ENCODE results near the gene ADAD1. TPM values are rescaled to one million over a fixed set of nuclear protein-coding genes. Genes with fewer than 3 reads are reported as not detected.

Gene ADAD1
- total and polyA plus RNA-seq, 12 donors, result not detected

DNA sequence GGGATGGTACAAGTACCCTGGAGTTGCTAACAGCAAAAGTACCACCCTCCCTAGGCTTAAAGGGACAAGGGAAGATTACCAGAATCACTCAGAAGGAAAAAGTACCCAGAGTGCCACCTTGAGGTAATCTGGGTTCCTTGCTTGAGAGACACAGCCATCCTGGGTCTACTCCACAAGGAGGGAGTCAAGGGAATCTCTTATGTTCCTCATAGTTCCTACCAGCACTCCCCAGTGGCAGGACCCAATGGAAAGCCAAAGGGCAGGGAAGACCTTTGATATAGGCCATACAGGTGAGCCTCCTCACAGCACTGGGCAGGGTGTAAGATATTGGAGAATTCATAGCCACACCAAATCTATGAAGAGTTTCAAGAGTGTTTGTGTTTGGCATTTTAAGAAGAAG is 72.0 kb downstream of the ADAD1 start:
- no peaks in the 10 kb centered on the region for H3K27me3 ChIP-seq
- TF ChIP-seq, protein P1, sequence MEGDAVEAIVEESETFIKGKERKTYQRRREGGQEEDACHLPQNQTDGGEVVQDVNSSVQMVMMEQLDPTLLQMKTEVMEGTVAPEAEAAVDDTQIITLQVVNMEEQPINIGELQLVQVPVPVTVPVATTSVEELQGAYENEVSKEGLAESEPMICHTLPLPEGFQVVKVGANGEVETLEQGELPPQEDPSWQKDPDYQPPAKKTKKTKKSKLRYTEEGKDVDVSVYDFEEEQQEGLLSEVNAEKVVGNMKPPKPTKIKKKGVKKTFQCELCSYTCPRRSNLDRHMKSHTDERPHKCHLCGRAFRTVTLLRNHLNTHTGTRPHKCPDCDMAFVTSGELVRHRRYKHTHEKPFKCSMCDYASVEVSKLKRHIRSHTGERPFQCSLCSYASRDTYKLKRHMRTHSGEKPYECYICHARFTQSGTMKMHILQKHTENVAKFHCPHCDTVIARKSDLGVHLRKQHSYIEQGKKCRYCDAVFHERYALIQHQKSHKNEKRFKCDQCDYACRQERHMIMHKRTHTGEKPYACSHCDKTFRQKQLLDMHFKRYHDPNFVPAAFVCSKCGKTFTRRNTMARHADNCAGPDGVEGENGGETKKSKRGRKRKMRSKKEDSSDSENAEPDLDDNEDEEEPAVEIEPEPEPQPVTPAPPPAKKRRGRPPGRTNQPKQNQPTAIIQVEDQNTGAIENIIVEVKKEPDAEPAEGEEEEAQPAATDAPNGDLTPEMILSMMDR (IDR thresholded peaks at IDR 0.05), result peak in 1 of 9 donors; percentile 21
- intact Hi-C loops (cut with DNase I), result no loop called here

DNA sequence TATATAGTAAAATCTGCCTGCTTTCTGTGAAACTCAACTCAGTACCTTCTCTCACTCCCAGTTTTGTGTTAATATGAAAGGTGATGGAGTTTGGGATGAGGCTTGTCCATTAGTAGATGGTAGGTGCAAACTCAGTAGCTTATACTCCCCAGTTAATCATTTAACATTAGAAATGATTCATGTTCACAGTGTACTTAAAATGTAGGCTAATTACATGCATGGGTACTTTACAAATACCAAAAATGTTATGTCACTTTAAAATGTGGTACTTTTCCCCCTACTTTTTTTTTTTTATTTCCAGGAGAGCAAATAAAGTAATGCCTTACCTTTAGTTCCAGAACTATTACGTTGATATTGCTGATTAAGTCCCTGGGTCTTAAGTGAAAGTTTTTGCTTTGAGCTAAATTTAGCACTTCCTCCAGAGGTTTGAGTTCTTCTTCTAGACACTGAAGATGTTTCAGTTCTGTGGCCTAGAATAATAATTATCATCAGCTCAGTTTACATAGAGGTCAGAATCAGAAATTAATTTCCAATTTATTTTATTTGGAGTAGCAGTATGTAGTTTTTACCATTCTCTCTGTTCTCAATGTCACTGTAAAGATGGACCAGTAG is 74.7 kb downstream of the ADAD1 start:
- TF ChIP-seq, protein P1 (IDR thresholded peaks at IDR 0.05), result no peak
- no peaks in the 10 kb centered on the region for H3K4me1 ChIP-seq
- no peak overlapping the region for H3K4me3 ChIP-seq
- H3K36me3 ChIP-seq, result no peaks in the 10 kb centered on the region
- DNase-seq (no peak), ATAC-seq (no peak)
- 32 to 50% methylated on average over 1 of the region's 1 CpG for WGBS, 2 donors
- H3K27ac ChIP-seq, result no peak overlapping the region
- H3K9me3 ChIP-seq, result no peaks in the 10 kb centered on the region
- intact Hi-C loops (cut with DNase I), result no loop called here
- no peaks in the 10 kb centered on the region for H3K27me3 ChIP-seq

More for the DNA sequence above, 72.0 kb downstream of the ADAD1 start:
- H3K4me1 ChIP-seq, result no peaks in the 10 kb centered on the region
- no peaks in the 10 kb centered on the region for H3K9me3 ChIP-seq
- ATAC-seq (no peak), DNase-seq (no peak)
- no peaks in the 10 kb centered on the region for H3K36me3 ChIP-seq
- no peak overlapping the region for H3K4me3 ChIP-seq
- no peak overlapping the region for H3K27ac ChIP-seq

DNA sequence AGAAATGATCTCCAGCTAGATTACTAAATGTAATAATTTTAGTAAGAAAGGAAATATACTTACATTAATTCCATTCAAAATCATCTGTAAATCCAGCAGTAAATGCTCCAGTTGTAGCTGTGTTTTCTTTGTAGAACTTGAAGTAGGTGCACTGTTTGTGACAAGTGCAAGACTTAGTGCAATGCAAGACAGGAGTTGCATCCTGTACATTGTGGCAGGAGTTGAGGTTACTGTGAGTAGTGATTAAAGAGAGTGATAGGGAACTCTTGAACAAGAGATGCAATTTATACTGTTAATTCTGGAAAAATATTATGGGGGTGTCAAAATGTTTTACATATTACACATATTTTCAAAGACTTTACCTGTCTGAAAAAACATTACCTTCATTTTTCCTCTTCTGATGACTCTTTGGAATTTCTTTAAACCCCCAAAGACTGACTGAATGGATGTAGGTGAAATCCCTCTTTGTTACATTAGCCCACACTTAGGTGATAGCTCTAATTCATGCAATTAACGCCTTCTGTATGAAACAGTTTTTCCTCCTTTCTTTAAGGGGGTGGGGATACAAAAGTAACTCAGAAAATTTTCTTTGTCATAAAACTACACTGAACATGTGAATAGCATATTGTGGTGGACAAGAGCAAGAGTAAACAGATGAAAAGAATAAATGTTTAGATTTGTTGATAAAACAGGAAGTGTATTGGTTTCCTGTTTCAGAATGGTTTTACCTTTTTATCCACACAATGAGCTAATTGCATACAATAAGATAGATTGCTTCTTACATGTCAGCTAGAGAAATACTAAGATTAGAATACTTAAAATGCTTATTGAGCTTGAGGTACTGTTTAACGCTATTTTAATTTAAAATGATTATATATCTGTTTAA is 77.7 kb downstream of the ADAD1 start, which contains the start of gene IL2:
Gene IL2 (minus strand): TSS at position 495 of the 886 bp plus-strand sequence. CDS start 285 bp downstream, at position 210.
- ATAC-seq, result no peak
- Histone ChIP-seq H3K27ac (no peak within 1 kb of the TSS), H3K27me3 (no peaks in the 10 kb centered on the region), H3K36me3 (no peaks in the 10 kb centered on the region), H3K9me3 (peaks cover 0 to 7% (median 0%) of the 10 kb centered on the region in 11 donors), H3K4me3 (no peak within 1 kb of the TSS), H3K4me1 (peaks cover 0 to 6% (median 0%) of the 10 kb centered on the region in 9 donors)
- TF ChIP-seq, protein P1 (IDR thresholded peaks at IDR 0.05), result no peak
- 86 to 88% methylated on average over 2 of the region's 2 CpGs for WGBS, 2 donors
- DNase-seq, result no peak
- intact Hi-C loops (cut with DNase I), result no loop called here

DNA sequence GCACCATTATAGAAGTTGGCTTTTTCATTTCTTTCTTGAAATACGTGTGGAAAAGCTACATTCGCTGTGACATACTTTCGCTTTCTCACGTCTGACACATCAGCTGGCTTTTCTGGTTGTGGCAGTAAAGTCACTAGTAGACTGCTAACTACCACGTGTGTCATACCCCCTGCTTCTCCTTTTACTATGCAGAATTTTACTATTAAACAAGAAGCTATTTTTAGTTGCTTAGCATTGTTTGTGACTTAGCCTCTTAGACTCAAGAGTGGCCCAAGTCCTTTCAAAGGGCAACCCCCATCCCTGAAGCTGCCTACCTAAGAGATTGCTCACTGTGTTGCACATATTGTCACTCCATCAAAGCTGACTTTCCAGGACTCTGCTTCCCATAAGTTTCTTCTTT is 79.8 kb downstream of the ADAD1 start:
- Histone ChIP-seq H3K9me3 (peaks cover 0 to 7% (median 0%) of the 10 kb centered on the region in 11 donors), H3K36me3 (no peaks in the 10 kb centered on the region), H3K27me3 (no peaks in the 10 kb centered on the region), H3K4me1 (peaks cover 0 to 6% (median 0%) of the 10 kb centered on the region in 9 donors), H3K27ac (no peak overlapping the region), H3K4me3 (peak overlapping the region in 1 of 10 donors; percentile 8)
- TF ChIP-seq, protein P1 (IDR thresholded peaks at IDR 0.05), result no peak
- no peak for ATAC-seq
- intact Hi-C loops (cut with DNase I), result no loop called here
- no peak for DNase-seq
- 47 to 52% methylated on average over 5 of the region's 5 CpGs for WGBS, 2 donors

All from heart right ventricle (tissue), 16 donors.